CD4-positive, alpha-beta T cell (primary cell): ENCODE measurements around the gene COL18A1. TPM values are rescaled to one million over a fixed set of nuclear protein-coding genes. Genes with fewer than 3 reads are reported as not detected.
A peak's percentile ranks its signal among the peaks of the same experiment; 100 is the strongest.

ENCODE experiments used
- ATAC-seq: fragments of 200-7000 bp; cut with Tn5 transposase; one replicate; pipeline ENCODE4 v1.10.0; 2022; ENCODE audit warnings: mild to moderate bottlenecking; ENCODE audit not compliant: poor library complexity
- CTCF ChIA-PET: fragments of 350-600 bp; sonication (Branson Sonifier 250); formaldehyde crosslinking; loops from one replicate; lab custom pipeline; 2021; ENCODE audit warnings: antibody characterized with exemption, inconsistent platforms; lab: Charles Lee
- POLR2A ChIA-PET: fragments of 350-600 bp; sonication (Branson Sonifier 250); formaldehyde crosslinking; loops from one replicate; lab custom pipeline; 2021; ENCODE audit warnings: antibody characterized with exemption, inconsistent platforms; lab: Charles Lee
- DNase-seq, 14 experiments: peaks; one replicate each; pipeline ENCODE4 v3.0.0-alpha.2; 2013 to 2020; ENCODE audit warnings: mixed read lengths in 2 of 14
- H3K27ac ChIP-seq, 2 donors: one replicate each; pipeline versions ENCODE4 v1.5.1 to v1.7.0; 2013; ENCODE audit warnings: low read length in 2 of 2, low read depth in 1 of 2, mild to moderate bottlenecking in 1 of 2
- H3K27me3 ChIP-seq, 2 experiments: 1 replicate in 1 of 2; 2 replicates in 1 of 2; pipeline versions ENCODE4 v1.6.1 to v1.7.0; 2013; ENCODE audit warnings: low read length in 2 of 2, control low read depth in 1 of 2, mild to moderate bottlenecking in 1 of 2, moderate library complexity in 1 of 2; ENCODE audit not compliant: insufficient read depth in 2 of 2, control insufficient read depth in 1 of 2
- H3K36me3 ChIP-seq: one replicate; pipeline ENCODE4 v1.6.1; 2013; ENCODE audit warnings: low read length, control low read depth; ENCODE audit not compliant: insufficient read depth
- H3K4me1 ChIP-seq: one replicate; pipeline ENCODE4 v1.6.1; 2013; ENCODE audit warnings: low read length, control low read depth; ENCODE audit not compliant: insufficient read depth
- H3K4me3 ChIP-seq: one replicate; pipeline ENCODE4 v1.5.1; 2013; ENCODE audit warnings: mild to moderate bottlenecking, low read length, moderate library complexity
- H3K9me3 ChIP-seq, 2 experiments: 1 replicate in 1 of 2; 2 replicates in 1 of 2; pipeline versions ENCODE4 v1.6.1 to v1.7.0; 2013; ENCODE audit warnings: low read length in 2 of 2, mild to moderate bottlenecking in 2 of 2, control low read depth in 1 of 2, moderate library complexity in 1 of 2; ENCODE audit not compliant: control insufficient read depth in 1 of 2, insufficient read depth in 1 of 2
- H3K27ac Mint-ChIP-seq: one replicate; pipeline ENCODE4 v1.8.0; 2020; ENCODE audit warnings: mixed read lengths
- H3K27me3 Mint-ChIP-seq: one replicate; pipeline ENCODE4 v1.8.0; 2021; ENCODE audit warnings: mixed read lengths
- H3K36me3 Mint-ChIP-seq: one replicate; pipeline ENCODE4 v1.8.0; 2021; ENCODE audit warnings: low read depth, mixed read lengths
- H3K4me1 Mint-ChIP-seq: one replicate; pipeline ENCODE4 v1.8.0; 2021; ENCODE audit warnings: low read depth, mixed read lengths
- H3K4me3 Mint-ChIP-seq: one replicate; pipeline ENCODE4 v1.8.0; 2020; ENCODE audit warnings: mild to moderate bottlenecking, mixed read lengths
- H3K9me3 Mint-ChIP-seq: one replicate; pipeline ENCODE4 v1.8.0; 2020; ENCODE audit warnings: mixed read lengths
- CTCF ChIP-seq: fragments of 200-600 bp; IDR thresholded peaks from one replicate; pipeline ENCODE4 v1.8.0; 2022; ENCODE audit warnings: antibody characterized with exemption, mild to moderate bottlenecking
- intact Hi-C, 2 experiments: fragments of 100-400 bp; cut with DNase I in 1 of 2; cut with micrococcal nuclease in 1 of 2; formaldehyde crosslinking; loops; one replicate each; pipeline versions ENCODE4 v1.15.1 to v1.9.0; 2023 to 2025; cut with DNase I, micrococcal nuclease
- total RNA-seq, 174 experiments: library from RNA in 2 of 174; stranded (reverse) in 2 of 174; gene quantifications; one replicate each; pipeline ENCODE4 v1.2.3 and lab custom pipeline; 2021 to 2026

COL18A1 gene
- total RNA-seq, 2 experiments from 2014 or later = 15.2 to 16.0 TPM

- Histone ChIP-seq H3K27me3 (no peaks in the 10 kb centered on the region), H3K27ac (no peak overlapping the region), H3K36me3 (no peaks in the 10 kb centered on the region), H3K4me1 (peaks cover 33% of the 10 kb centered on the region), H3K4me3 (no peak overlapping the region), H3K9me3 (no peaks in the 10 kb centered on the region)
- Mint-ChIP-seq H3K9me3 (no peaks in the 10 kb centered on the region), H3K4me3 (peak overlapping the region; percentile 27), H3K27ac (peak overlapping the region; percentile 57), H3K36me3 (no peaks in the 10 kb centered on the region), H3K27me3 (no peaks in the 10 kb centered on the region), H3K4me1 (peaks cover 47% of the 10 kb centered on the region)
- intact Hi-C loops = loop anchor here in 1 of 2 experiments (10.0 kb wide), 1 partner anchor 472 kb away; the partner anchor contains the start of gene ADARB1
- ChIA-PET CTCF (no interaction called here), POLR2A (no interaction called here)
- ATAC-seq (no peak), DNase-seq (no peak)
- no peak for TF ChIP-seq CTCF
Measured at GRCh38 chr21:45546636-45547544, 141.9 kb downstream of the COL18A1 start.

GRCh38 chr21:45547545-45547900, 142.6 kb downstream of the COL18A1 start:
- Mint-ChIP-seq H3K4me1 (peaks cover 49% of the 10 kb centered on the region), H3K36me3 (no peaks in the 10 kb centered on the region), H3K27ac (peak overlapping the region; percentile 57), H3K27me3 (no peaks in the 10 kb centered on the region), H3K9me3 (no peaks in the 10 kb centered on the region), H3K4me3 (peak overlapping the region; percentile 2)
- no peak overlapping the region for H3K4me3 ChIP-seq
- no peaks in the 10 kb centered on the region for H3K9me3 ChIP-seq
- H3K27me3 ChIP-seq = no peaks in the 10 kb centered on the region
- no peak overlapping the region for H3K27ac ChIP-seq
- H3K4me1 ChIP-seq = peaks cover 40% of the 10 kb centered on the region
- ATAC-seq (no peak), DNase-seq (no peak)
- intact Hi-C loops = loop anchor here in 1 of 2 experiments (10.0 kb wide), 1 partner anchor 473 kb away; the partner anchor contains the start of gene ADARB1
- H3K36me3 ChIP-seq = no peaks in the 10 kb centered on the region
- no peak for TF ChIP-seq CTCF
- CTCF ChIA-PET = no interaction called here
- POLR2A ChIA-PET = interaction anchor here (0.9 kb wide), 1 partner anchor 64 kb away, joined by 3 read pairs; no protein-coding TSS in a partner anchor

- Histone ChIP-seq H3K36me3 (no peaks in the 10 kb centered on the region), H3K4me1 (peaks cover 37% of the 10 kb centered on the region), H3K27me3 (no peaks in the 10 kb centered on the region), H3K9me3 (no peaks in the 10 kb centered on the region), H3K4me3 (no peak overlapping the region), H3K27ac (no peak overlapping the region)
- Mint-ChIP-seq H3K4me1 (peaks cover 49% of the 10 kb centered on the region), H3K27ac (peak overlapping the region; percentile 72), H3K27me3 (no peaks in the 10 kb centered on the region), H3K4me3 (peak overlapping the region; percentile 78), H3K9me3 (no peaks in the 10 kb centered on the region), H3K36me3 (no peaks in the 10 kb centered on the region)
- no peak for TF ChIP-seq CTCF
- ChIA-PET CTCF (no interaction called here), POLR2A (interaction anchor here (0.9 kb wide), 1 partner anchor 66 kb away, joined by 3 read pairs; no protein-coding TSS in a partner anchor)
- ATAC-seq = no peak
- no peak for DNase-seq
- intact Hi-C loops = loop anchor here in 1 of 2 experiments (10.0 kb wide), 1 partner anchor 474 kb away; the partner anchor contains the start of gene ADARB1
Measured at GRCh38 chr21:45548711-45549491, 143.9 kb downstream of the COL18A1 start.
